GM12878 (cell line): ENCODE measurements around the gene RPS2. TPM values are rescaled to one million over a fixed set of nuclear protein-coding genes. Genes with fewer than 3 reads are reported as not detected.

ENCODE experiments used
- ATAC-seq: fragments of 200-7000 bp; cut with Tn5 transposase; 3 replicates; pipeline ENCODE4 v1.9.1; 2020; ENCODE audit warnings: mild to moderate bottlenecking, moderate library complexity
- BruUV-seq: library from RNA; stranded (reverse); fragments of 400-500 nt; replicated peaks from 2 replicates; lab custom pipeline; 2021; lab: Mats Ljungman, UMichigan
- CTCF ChIA-PET: fragments of 300-600 bp; sonication (Branson Sonifier 250); formaldehyde crosslinking; extraction: SDS; loops from one replicate; lab custom pipeline; 2021; ENCODE audit warnings: inconsistent platforms; lab: Yijun Ruan, JAX
- POLR2A ChIA-PET: fragments of 350-600 bp; formaldehyde crosslinking; extraction: SDS; loops from one replicate; lab custom pipeline; 2021; ENCODE audit warnings: inconsistent platforms; lab: Charles Lee
- RAD21 ChIA-PET: fragments of 300-600 bp; sonication (Branson Sonifier 250); formaldehyde crosslinking; loops from one replicate; lab custom pipeline; 2023; ENCODE audit warnings: antibody characterized with exemption; ENCODE audit not compliant: unreplicated experiment; lab: Charles Lee
- SMC1A ChIA-PET: fragments of 300-600 bp; sonication (Branson Sonifier 250); formaldehyde crosslinking; loops from one replicate; lab custom pipeline; 2023; ENCODE audit not compliant: unreplicated experiment, uncharacterized antibody; lab: Charles Lee
- DNase-seq: peaks from one replicate; pipeline ENCODE4 v3.0.0-alpha.2; 2011; ENCODE audit warnings: low read depth, low spot score
- FAIRE-seq: peaks from 3 replicates; lab custom pipeline; 2011; peaks lifted over from hg19 to GRCh38; lab: Jason Lieb, UNC
- H2AFZ ChIP-seq: 2 replicates; pipeline ENCODE4 v1.6.0; 2011; ENCODE audit warnings: low read depth, low read length, control low read depth; ENCODE audit not compliant: control insufficient read depth
- H3K27ac ChIP-seq: 2 replicates; pipeline ENCODE4 v1.5.1; 2011; ENCODE audit warnings: control low read depth; ENCODE audit not compliant: control insufficient read depth, insufficient read depth
- H3K27me3 ChIP-seq, 2 experiments: replicated peaks in 1 of 2; 2 replicates each; pipeline versions ENCODE4 v1.6.0 to v1.6.1; 2011; ENCODE audit warnings: low read length in 1 of 2; ENCODE audit not compliant: control insufficient read depth in 2 of 2, insufficient read depth in 2 of 2
- H3K36me3 ChIP-seq, 2 experiments: 2 replicates each; pipeline ENCODE4 v1.5.1; 2011; ENCODE audit warnings: low read length in 1 of 2; ENCODE audit not compliant: control insufficient read depth in 2 of 2, insufficient read depth in 2 of 2
- H3K4me1 ChIP-seq: 2 replicates; pipeline ENCODE4 v1.6.1; 2011; ENCODE audit warnings: mild to moderate bottlenecking, low read length, moderate library complexity, mixed read lengths; ENCODE audit not compliant: control insufficient read depth, insufficient read depth
- H3K4me2 ChIP-seq: 2 replicates; pipeline ENCODE4 v1.6.0; 2011; ENCODE audit warnings: control low read depth; ENCODE audit not compliant: control insufficient read depth, insufficient read depth
- H3K4me3 ChIP-seq: fragments of 200-600 bp; sonication (generic); 2 replicates; pipeline ENCODE4 v1.5.1; 2016
- H3K79me2 ChIP-seq: 2 replicates; pipeline ENCODE4 v1.6.0; 2011; ENCODE audit warnings: low read length; ENCODE audit not compliant: control insufficient read depth, insufficient read depth
- H3K9ac ChIP-seq: 2 replicates; pipeline ENCODE4 v1.8.0; 2011; ENCODE audit warnings: low read length, control low read depth, mixed read lengths; ENCODE audit not compliant: control insufficient read depth, insufficient read depth
- H3K9me3 ChIP-seq: replicated peaks from 3 replicates; pipeline ENCODE4 v1.5.1; 2011; ENCODE audit warnings: mild to moderate bottlenecking, low read length; ENCODE audit not compliant: control insufficient read depth, insufficient read depth
- H4K20me1 ChIP-seq: 2 replicates; pipeline ENCODE4 v1.6.0; 2011; ENCODE audit not compliant: control insufficient read depth, insufficient read depth
- BCL3 ChIP-seq: IDR thresholded peaks from 2 replicates; pipeline ENCODE4 v1.6.1; 2011; ENCODE audit warnings: borderline replicate concordance, low read depth, mild to moderate bottlenecking, moderate library complexity, low read length; ENCODE audit not compliant: insufficient read depth, poor library complexity, severe bottlenecking
- BRCA1 ChIP-seq: IDR thresholded peaks from 2 replicates; pipeline ENCODE4 v1.6.1; 2011; ENCODE audit warnings: low read depth, low read length, improper control_type of control experiment
- CHD4 ChIP-seq: fragments of 200-600 bp; sonication (generic); IDR thresholded peaks from 2 replicates; pipeline ENCODE4 v1.6.1; 2016; ENCODE audit warnings: mild to moderate bottlenecking
- GABPA ChIP-seq: IDR thresholded peaks from 2 replicates; pipeline ENCODE4 v1.6.1; 2014; ENCODE audit warnings: antibody characterized with exemption, low read depth, mild to moderate bottlenecking, inconsistent platforms
- HCFC1 ChIP-seq: fragments of 150-350 bp; IDR thresholded peaks from 2 replicates; pipeline ENCODE4 v1.6.1; 2014; ENCODE audit warnings: low read length
- PBX3 ChIP-seq: IDR thresholded peaks from 2 replicates; pipeline ENCODE4 v1.6.1; 2011; ENCODE audit warnings: mild to moderate bottlenecking, low read depth, low read length, moderate library complexity; ENCODE audit not compliant: insufficient replicate concordance
- POLR2AphosphoS2 ChIP-seq: IDR thresholded peaks from 2 replicates; pipeline ENCODE4 v1.6.1; 2011; ENCODE audit warnings: low read depth, mild to moderate bottlenecking, low read length, improper control_type of control experiment, moderate library complexity
- SIN3A ChIP-seq: IDR thresholded peaks from 2 replicates; pipeline ENCODE4 v1.6.1; 2012; ENCODE audit warnings: low read depth, low read length, improper control_type of control experiment
- SREBF1 ChIP-seq: IDR thresholded peaks from 2 replicates; pipeline ENCODE4 v1.6.1; 2012; ENCODE audit warnings: mild to moderate bottlenecking, low read length
- SREBF2 ChIP-seq: IDR thresholded peaks from 2 replicates; pipeline ENCODE4 v1.6.1; 2012; ENCODE audit warnings: mild to moderate bottlenecking, low read length
- YBX1 ChIP-seq: fragments of 450-650 bp; IDR thresholded peaks from 2 replicates; pipeline ENCODE4 v1.6.1; 2016; ENCODE audit warnings: antibody characterized with exemption
- ZBTB33 ChIP-seq: fragments of 450-650 bp; IDR thresholded peaks from 2 replicates; pipeline ENCODE4 v1.6.1; 2017; ENCODE audit warnings: mild to moderate bottlenecking
- ZNF274 ChIP-seq: IDR thresholded peaks from one replicate; pipeline ENCODE4 v1.8.0; 2011; ENCODE audit not compliant: insufficient read length, insufficient read depth
- WGBS: methylation state at CpG from one replicate; pipeline ENCODE4 v1.1.6; 2016; ENCODE audit warnings: low lambda C conversion rate; ENCODE audit not compliant: insufficient replicate concordance, insufficient coverage; ENCODE audit errors: missing lambda C conversion rate; 5-methylcytosine and 5-hydroxymethylcytosine counted together
- in situ Hi-C: fragments of 300-500 bp; cut with MboI; formaldehyde crosslinking; loops from 9 replicates; pipeline ENCODE4 v1.14.3; 2018; ENCODE audit warnings: mixed read lengths
- intact Hi-C: fragments of 100-400 bp; cut with micrococcal nuclease; formaldehyde crosslinking; loops from one replicate; pipeline ENCODE4 v1.14.2; 2022; ENCODE audit not compliant: unreplicated experiment
- polyA plus RNA-seq, 11 experiments: library from polyadenylated mRNA; depleted of rRNA in 4 of 11; unstranded in 6 of 11; stranded (reverse) in 5 of 11; fragments of >200 nt; fragmentation: Nextera tagmentation in 4 of 11; fragmentation: Illumina TruSeq in 1 of 11; extraction: Ambion mirVana in 4 of 11; extraction: Trizol in 1 of 11; gene quantifications; 1 replicate in 1 of 11; 2 replicates in 10 of 11; pipeline versions ENCODE4 v1.2.1 to v1.2.3, GENCODE V29; 2011 to 2016; ENCODE audit warnings: inconsistent platforms in 2 of 11, missing spikeins in 2 of 11, low read depth in 1 of 11
- total RNA-seq, 4 experiments: library from RNA; depleted of rRNA in 3 of 4; stranded (reverse); fragments of >200 nt in 3 of 4; fragmentation: Illumina TruSeq in 1 of 4; extraction: Trizol in 1 of 4; gene quantifications; 2 replicates each; pipeline versions ENCODE4 v1.2.1 to v1.2.3, GENCODE V29; 2013 to 2021

The RPS2 gene
- total and polyA plus RNA-seq, 10 of the 15 experiments (the other 5 are each of a cell fraction or from before 2014, with no cell fraction given): 1,295 to 7,121 (median 3,933) TPM

- POLR2A ChIA-PET: no interaction called here
- no peak overlapping the region for H2AFZ ChIP-seq
- in situ Hi-C loops: no loop called here
- H3K27ac ChIP-seq: no peak overlapping the region
- H3K4me1 ChIP-seq: no peaks in the 10 kb centered on the region
- RAD21 ChIA-PET: no interaction called here
- no peaks in the 10 kb centered on the region; a peak in 1 of 4 replicates for H3K36me3 ChIP-seq
- no peak overlapping the region for H3K4me2 ChIP-seq
- WGBS: 10% methylated on average over 22 of the region's 22 CpGs
- no peak for DNase-seq
- no peak overlapping the region for H3K9ac ChIP-seq
- no peak for FAIRE-seq
- H3K27me3 ChIP-seq: peaks cover 6 to 7% of the 10 kb centered on the region in 2 experiments; a peak in 3 of 4 replicates
- no TSS peak for BruUV-seq
- no peak for TF ChIP-seq GABPA
- TF ChIP-seq, all 136 proteins: peak for 0
- Histone ChIP-seq H3K79me2 (no peaks in the 10 kb centered on the region), H3K4me3 (no peak overlapping the region), H3K9me3 (no peaks in the 10 kb centered on the region), H4K20me1 (no peaks in the 10 kb centered on the region)
- SMC1A ChIA-PET: no interaction called here
- intact Hi-C loops: no loop called here
- CTCF ChIA-PET: no interaction called here
- ATAC-seq: no peak
Observed at GRCh38 chr16:1917056-1917664, 47.5 kb downstream of the RPS2 start.

- Histone ChIP-seq H3K4me1 (no peaks in the 10 kb centered on the region), H3K79me2 (no peaks in the 10 kb centered on the region), H2AFZ (no peak overlapping the region), H3K9me3 (no peaks in the 10 kb centered on the region), H3K9ac (no peak overlapping the region), H3K27ac (no peak overlapping the region), H3K4me3 (no peak overlapping the region), H3K36me3 (no peaks in the 10 kb centered on the region; a peak in 1 of 4 replicates), H3K27me3 (peaks cover 6 to 7% of the 10 kb centered on the region in 2 experiments; a peak in 3 of 4 replicates), H4K20me1 (no peaks in the 10 kb centered on the region), H3K4me2 (no peak overlapping the region)
- in situ Hi-C loops: no loop called here
- no peak for DNase-seq
- intact Hi-C loops: no loop called here
- no peak for FAIRE-seq
- RAD21 ChIA-PET: no interaction called here
- WGBS: 0% methylated on average over 1 of the region's 5 CpGs
- CTCF ChIA-PET: interaction anchor here (2.3 kb wide), 1 partner anchor 12 kb away, joined by 6 read pairs; no protein-coding TSS in a partner anchor
- SMC1A ChIA-PET: no interaction called here
- ATAC-seq: no peak
- POLR2A ChIA-PET: no interaction called here
- BruUV-seq: no TSS peak
- TF ChIP-seq BRCA1: no peak
- no peak for TF ChIP-seq SREBF1
- TF ChIP-seq SIN3A: no peak
- TF ChIP-seq ZBTB33: no peak
- no peak for TF ChIP-seq HCFC1
- no peak for TF ChIP-seq CHD4
- no peak for TF ChIP-seq PBX3
- no peak for TF ChIP-seq BCL3
- TF ChIP-seq ZNF274: no peak
- TF ChIP-seq YBX1: no peak
- no peak for TF ChIP-seq SREBF2
- TF ChIP-seq POLR2AphosphoS2: no peak
Observed at GRCh38 chr16:1916640-1916990, 48.0 kb downstream of the RPS2 start.
